GM12878 (cell line): ENCODE data around the gene FOSL1. TPM values are rescaled to one million over a fixed set of nuclear protein-coding genes. Genes with fewer than 3 reads are reported as not detected.

Experiments
- ATAC-seq: fragments of 200-7000 bp; cut with Tn5 transposase; 3 replicates; pipeline ENCODE4 v1.9.1; 2020; ENCODE audit warnings: mild to moderate bottlenecking, moderate library complexity
- BruUV-seq: library from RNA; stranded (reverse); fragments of 400-500 nt; replicated peaks from 2 replicates; lab custom pipeline; 2021; lab: Mats Ljungman, UMichigan
- CTCF ChIA-PET: fragments of 300-600 bp; sonication (Branson Sonifier 250); formaldehyde crosslinking; extraction: SDS; loops from one replicate; lab custom pipeline; 2021; ENCODE audit warnings: inconsistent platforms; lab: Yijun Ruan, JAX
- POLR2A ChIA-PET: fragments of 350-600 bp; formaldehyde crosslinking; extraction: SDS; loops from one replicate; lab custom pipeline; 2021; ENCODE audit warnings: inconsistent platforms; lab: Charles Lee
- RAD21 ChIA-PET: fragments of 300-600 bp; sonication (Branson Sonifier 250); formaldehyde crosslinking; loops from one replicate; lab custom pipeline; 2023; ENCODE audit warnings: antibody characterized with exemption; ENCODE audit not compliant: unreplicated experiment; lab: Charles Lee
- SMC1A ChIA-PET: fragments of 300-600 bp; sonication (Branson Sonifier 250); formaldehyde crosslinking; loops from one replicate; lab custom pipeline; 2023; ENCODE audit not compliant: unreplicated experiment, uncharacterized antibody; lab: Charles Lee
- DNase-seq: peaks from one replicate; pipeline ENCODE4 v3.0.0-alpha.2; 2011; ENCODE audit warnings: low read depth, low spot score
- FAIRE-seq: peaks from 3 replicates; lab custom pipeline; 2011; peaks lifted over from hg19 to GRCh38; lab: Jason Lieb, UNC
- H2AFZ ChIP-seq: 2 replicates; pipeline ENCODE4 v1.6.0; 2011; ENCODE audit warnings: low read depth, low read length, control low read depth; ENCODE audit not compliant: control insufficient read depth
- H3K27ac ChIP-seq: 2 replicates; pipeline ENCODE4 v1.5.1; 2011; ENCODE audit warnings: control low read depth; ENCODE audit not compliant: control insufficient read depth, insufficient read depth
- H3K27me3 ChIP-seq, 2 experiments: replicated peaks in 1 of 2; 2 replicates each; pipeline versions ENCODE4 v1.6.0 to v1.6.1; 2011; ENCODE audit warnings: low read length in 1 of 2; ENCODE audit not compliant: control insufficient read depth in 2 of 2, insufficient read depth in 2 of 2
- H3K36me3 ChIP-seq, 2 experiments: 2 replicates each; pipeline ENCODE4 v1.5.1; 2011; ENCODE audit warnings: low read length in 1 of 2; ENCODE audit not compliant: control insufficient read depth in 2 of 2, insufficient read depth in 2 of 2
- H3K4me1 ChIP-seq: 2 replicates; pipeline ENCODE4 v1.6.1; 2011; ENCODE audit warnings: mild to moderate bottlenecking, low read length, moderate library complexity, mixed read lengths; ENCODE audit not compliant: control insufficient read depth, insufficient read depth
- H3K4me2 ChIP-seq: 2 replicates; pipeline ENCODE4 v1.6.0; 2011; ENCODE audit warnings: control low read depth; ENCODE audit not compliant: control insufficient read depth, insufficient read depth
- H3K4me3 ChIP-seq: fragments of 200-600 bp; sonication (generic); 2 replicates; pipeline ENCODE4 v1.5.1; 2016
- H3K79me2 ChIP-seq: 2 replicates; pipeline ENCODE4 v1.6.0; 2011; ENCODE audit warnings: low read length; ENCODE audit not compliant: control insufficient read depth, insufficient read depth
- H3K9ac ChIP-seq: 2 replicates; pipeline ENCODE4 v1.8.0; 2011; ENCODE audit warnings: low read length, control low read depth, mixed read lengths; ENCODE audit not compliant: control insufficient read depth, insufficient read depth
- H3K9me3 ChIP-seq: replicated peaks from 3 replicates; pipeline ENCODE4 v1.5.1; 2011; ENCODE audit warnings: mild to moderate bottlenecking, low read length; ENCODE audit not compliant: control insufficient read depth, insufficient read depth
- H4K20me1 ChIP-seq: 2 replicates; pipeline ENCODE4 v1.6.0; 2011; ENCODE audit not compliant: control insufficient read depth, insufficient read depth
- BHLHE40 ChIP-seq, 2 experiments: fragments of 450-650 bp in 1 of 2; IDR thresholded peaks; 2 replicates each; pipeline ENCODE4 v1.6.1; 2011 to 2017; ENCODE audit warnings: low read depth in 2 of 2, borderline replicate concordance in 1 of 2, improper control_type of control experiment in 1 of 2, low read length in 1 of 2, mild to moderate bottlenecking in 1 of 2
- HCFC1 ChIP-seq: fragments of 150-350 bp; IDR thresholded peaks from 2 replicates; pipeline ENCODE4 v1.6.1; 2014; ENCODE audit warnings: low read length
- HDGF ChIP-seq: fragments of 450-650 bp; IDR thresholded peaks from 2 replicates; pipeline ENCODE4 v1.6.1; 2016; ENCODE audit warnings: antibody characterized with exemption
- NFXL1 ChIP-seq: fragments of 450-650 bp; IDR thresholded peaks from 2 replicates; pipeline ENCODE4 v1.6.1; 2017; ENCODE audit warnings: antibody characterized with exemption, mild to moderate bottlenecking, borderline replicate concordance
- NR2F1 ChIP-seq: fragments of 450-650 bp; conservative IDR thresholded peaks from 2 replicates; pipeline ENCODE4 v1.6.1; 2017; ENCODE audit warnings: mild to moderate bottlenecking
- NRF1 ChIP-seq: conservative IDR thresholded peaks from 2 replicates; pipeline ENCODE4 v1.6.1; 2011; ENCODE audit warnings: mild to moderate bottlenecking, low read depth, low read length, improper control_type of control experiment
- POLR2A ChIP-seq: IDR thresholded peaks from 2 replicates; pipeline ENCODE4 v1.6.1; 2011; ENCODE audit warnings: low read depth, mild to moderate bottlenecking, low read length
- POLR2AphosphoS5 ChIP-seq: IDR thresholded peaks from 2 replicates; pipeline ENCODE4 v1.6.1; 2011; ENCODE audit warnings: mild to moderate bottlenecking, low read length, inconsistent platforms
- RB1 ChIP-seq: fragments of 450-650 bp; formaldehyde crosslinking; IDR thresholded peaks from 2 replicates; pipeline ENCODE4 v1.6.1; 2017; ENCODE audit warnings: mild to moderate bottlenecking, borderline replicate concordance
- SIX5 ChIP-seq: IDR thresholded peaks from 2 replicates; pipeline ENCODE4 v1.6.1; 2011; ENCODE audit warnings: mild to moderate bottlenecking, low read depth, low read length, moderate library complexity; ENCODE audit not compliant: severe bottlenecking
- SMAD1 ChIP-seq: fragments of 450-650 bp; IDR thresholded peaks from 2 replicates; pipeline ENCODE4 v1.6.1; 2018; ENCODE audit warnings: mild to moderate bottlenecking, low read depth; ENCODE audit not compliant: partially characterized antibody
- SMAD5 ChIP-seq: IDR thresholded peaks from 2 replicates; pipeline ENCODE4 v1.6.1; 2016; ENCODE audit warnings: antibody characterized with exemption, low read depth
- SREBF1 ChIP-seq: IDR thresholded peaks from 2 replicates; pipeline ENCODE4 v1.6.1; 2012; ENCODE audit warnings: mild to moderate bottlenecking, low read length
- SUZ12 ChIP-seq: fragments of 200-600 bp; sonication (generic); IDR thresholded peaks from one replicate; pipeline ENCODE4 v1.6.1; 2018; ENCODE audit warnings: antibody characterized with exemption, mild to moderate bottlenecking; ENCODE audit not compliant: unreplicated experiment
- TAF1 ChIP-seq: IDR thresholded peaks from 2 replicates; pipeline ENCODE4 v1.6.1; 2011; ENCODE audit warnings: mild to moderate bottlenecking, low read depth, low read length, borderline replicate concordance
- TCF7 ChIP-seq: IDR thresholded peaks from 2 replicates; pipeline ENCODE4 v1.6.1; 2014; ENCODE audit warnings: antibody characterized with exemption, borderline replicate concordance
- YBX1 ChIP-seq: fragments of 450-650 bp; IDR thresholded peaks from 2 replicates; pipeline ENCODE4 v1.6.1; 2016; ENCODE audit warnings: antibody characterized with exemption
- ZNF24 ChIP-seq: fragments of 450-650 bp; IDR thresholded peaks from 2 replicates; pipeline ENCODE4 v1.6.1; 2017; ENCODE audit warnings: antibody characterized with exemption, mild to moderate bottlenecking
- ZNF622 ChIP-seq: fragments of 450-650 bp; IDR thresholded peaks from 2 replicates; pipeline ENCODE4 v1.6.1; 2017; ENCODE audit warnings: mild to moderate bottlenecking, inconsistent platforms
- WGBS: methylation state at CpG from one replicate; pipeline ENCODE4 v1.1.6; 2016; ENCODE audit warnings: low lambda C conversion rate; ENCODE audit not compliant: insufficient replicate concordance, insufficient coverage; ENCODE audit errors: missing lambda C conversion rate; 5-methylcytosine and 5-hydroxymethylcytosine counted together
- in situ Hi-C: fragments of 300-500 bp; cut with MboI; formaldehyde crosslinking; loops from 9 replicates; pipeline ENCODE4 v1.14.3; 2018; ENCODE audit warnings: mixed read lengths
- intact Hi-C: fragments of 100-400 bp; cut with micrococcal nuclease; formaldehyde crosslinking; loops from one replicate; pipeline ENCODE4 v1.14.2; 2022; ENCODE audit not compliant: unreplicated experiment
- polyA plus RNA-seq, 11 experiments: library from polyadenylated mRNA; depleted of rRNA in 4 of 11; unstranded in 6 of 11; stranded (reverse) in 5 of 11; fragments of >200 nt; fragmentation: Nextera tagmentation in 4 of 11; fragmentation: Illumina TruSeq in 1 of 11; extraction: Ambion mirVana in 4 of 11; extraction: Trizol in 1 of 11; gene quantifications; 1 replicate in 1 of 11; 2 replicates in 10 of 11; pipeline versions ENCODE4 v1.2.1 to v1.2.3, GENCODE V29; 2011 to 2016; ENCODE audit warnings: inconsistent platforms in 2 of 11, missing spikeins in 2 of 11, low read depth in 1 of 11
- total RNA-seq, 4 experiments: library from RNA; depleted of rRNA in 3 of 4; stranded (reverse); fragments of >200 nt in 3 of 4; fragmentation: Illumina TruSeq in 1 of 4; extraction: Trizol in 1 of 4; gene quantifications; 2 replicates each; pipeline versions ENCODE4 v1.2.1 to v1.2.3, GENCODE V29; 2013 to 2021
- TF ChIP-seq, protein P1 (sequence below): IDR thresholded peaks from 2 replicates; pipeline ENCODE4 v1.6.1; 2011; ENCODE audit warnings: low read depth, mild to moderate bottlenecking, low read length, moderate library complexity, borderline replicate concordance; ENCODE audit errors: extremely low read depth
- TF ChIP-seq, protein P2 (sequence below): IDR thresholded peaks from 2 replicates; pipeline ENCODE4 v1.6.1; 2012; ENCODE audit warnings: low read depth, low read length, improper control_type of control experiment
- TF ChIP-seq, protein P3 (sequence below): fragments of 450-650 bp; formaldehyde crosslinking; IDR thresholded peaks from 2 replicates; pipeline ENCODE4 v1.4.0; 2020; ENCODE audit warnings: mild to moderate bottlenecking, moderate library complexity

Gene FOSL1
- total and polyA plus RNA-seq, 10 of the 15 experiments (the other 5 are each of a cell fraction or from before 2014, with no cell fraction given), result 0.82 to 5.4 (median 2.1) TPM

DNA sequence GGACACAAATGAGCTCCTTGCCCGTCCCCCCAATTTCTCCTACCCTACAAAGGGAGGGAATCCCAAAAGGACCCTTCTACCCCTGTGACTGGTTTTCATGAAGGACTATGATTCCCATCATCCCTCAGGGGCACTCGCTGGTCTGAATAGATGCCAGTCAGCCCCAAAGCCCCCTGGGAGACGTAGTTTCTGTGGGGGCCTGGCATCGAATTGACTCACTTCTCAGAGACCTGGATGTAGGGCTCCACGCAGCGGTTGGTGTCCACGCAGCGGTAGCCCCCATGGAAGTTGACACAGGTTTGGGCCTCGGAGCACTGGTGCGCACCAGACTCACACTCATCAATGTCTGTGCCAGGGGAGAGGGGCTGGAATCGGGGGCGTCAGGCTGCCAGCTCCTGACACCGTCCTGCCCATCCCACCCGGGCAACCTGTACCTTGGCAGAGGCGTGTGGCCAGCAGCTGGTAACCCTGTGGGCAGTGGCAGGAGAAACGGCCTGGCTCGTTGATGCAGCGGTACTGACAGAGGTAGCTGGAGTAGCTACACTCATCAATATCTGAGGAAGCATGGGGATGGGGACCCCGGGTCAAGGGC lies 32.0 kb downstream of the FOSL1 start:
- Histone ChIP-seq H3K9me3 (no peaks in the 10 kb centered on the region), H3K4me2 (no peak overlapping the region), H3K4me3 (no peak overlapping the region), H2AFZ (no peak overlapping the region), H3K79me2 (no peaks in the 10 kb centered on the region; the same call in 1 of the 2 replicates), H3K36me3 (peaks cover 17 to 33% of the 10 kb centered on the region in 2 experiments), H3K9ac (no peak overlapping the region), H3K27me3 (no peaks in the 10 kb centered on the region), H3K27ac (no peak overlapping the region), H3K4me1 (peaks cover 7% of the 10 kb centered on the region), H4K20me1 (no peaks in the 10 kb centered on the region)
- POLR2A ChIA-PET, result interaction anchor here (0.6 to 4.5 kb wide), 4 partner anchors 7 to 1240 kb away, joined by 3 to 44 read pairs (median 3); partner anchors contain the start of genes CCDC85B, MUS81 and SNX32
- RAD21 ChIA-PET, result no interaction called here
- no TSS peak for BruUV-seq
- FAIRE-seq (no peak), DNase-seq (no peak), ATAC-seq (peak; percentile 20; the same call in 1 of the 3 replicates)
- 67% methylated on average over 19 of the region's 19 CpGs for WGBS
- in situ Hi-C loops, result loop anchor here (25.0 kb wide), 1 partner anchor 1631 kb away; the partner anchor contains the start of genes DNAJC4, FKBP2, NUDT22 and PPP1R14B
- SMC1A ChIA-PET, result interaction anchor here (0.6 to 2.3 kb wide), 2 partner anchors 8 to 20 kb away, joined by 3 to 7 read pairs; partner anchors contain the start of genes FIBP and MUS81
- CTCF ChIA-PET, result interaction anchor here (1.2 to 4.5 kb wide), 2 partner anchors 8 to 120 kb away, joined by 6 to 41 read pairs; partner anchors contain the start of genes CFL1 and MUS81
- intact Hi-C loops, result no loop called here
- TF ChIP-seq SREBF1, result no peak
- TF ChIP-seq NRF1, result no peak
- no peak for TF ChIP-seq NFXL1
- no peak for TF ChIP-seq BHLHE40 (IDR thresholded peaks at IDR 0.05; ENCODE audit: borderline replicate concordance in 1 of 2, low read depth in 2 of 2, low read length in 1 of 2)
- TF ChIP-seq POLR2A, result peak; percentile 82
- TF ChIP-seq SMAD1, result no peak
- TF ChIP-seq, protein P1, sequence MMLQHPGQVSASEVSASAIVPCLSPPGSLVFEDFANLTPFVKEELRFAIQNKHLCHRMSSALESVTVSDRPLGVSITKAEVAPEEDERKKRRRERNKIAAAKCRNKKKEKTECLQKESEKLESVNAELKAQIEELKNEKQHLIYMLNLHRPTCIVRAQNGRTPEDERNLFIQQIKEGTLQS, result no peak
- peak; percentile 75 for TF ChIP-seq HCFC1
- TF ChIP-seq, protein P2, sequence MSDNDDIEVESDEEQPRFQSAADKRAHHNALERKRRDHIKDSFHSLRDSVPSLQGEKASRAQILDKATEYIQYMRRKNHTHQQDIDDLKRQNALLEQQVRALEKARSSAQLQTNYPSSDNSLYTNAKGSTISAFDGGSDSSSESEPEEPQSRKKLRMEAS, result no peak
- TF ChIP-seq RB1, result no peak
- TF ChIP-seq SIX5, result peak; percentile 80
- peak; percentile 58; the same call in 1 of the 2 replicates for TF ChIP-seq SMAD5
- no peak for TF ChIP-seq NR2F1
- no peak for TF ChIP-seq YBX1
- TF ChIP-seq TAF1, result no peak
- TF ChIP-seq, protein P3, sequence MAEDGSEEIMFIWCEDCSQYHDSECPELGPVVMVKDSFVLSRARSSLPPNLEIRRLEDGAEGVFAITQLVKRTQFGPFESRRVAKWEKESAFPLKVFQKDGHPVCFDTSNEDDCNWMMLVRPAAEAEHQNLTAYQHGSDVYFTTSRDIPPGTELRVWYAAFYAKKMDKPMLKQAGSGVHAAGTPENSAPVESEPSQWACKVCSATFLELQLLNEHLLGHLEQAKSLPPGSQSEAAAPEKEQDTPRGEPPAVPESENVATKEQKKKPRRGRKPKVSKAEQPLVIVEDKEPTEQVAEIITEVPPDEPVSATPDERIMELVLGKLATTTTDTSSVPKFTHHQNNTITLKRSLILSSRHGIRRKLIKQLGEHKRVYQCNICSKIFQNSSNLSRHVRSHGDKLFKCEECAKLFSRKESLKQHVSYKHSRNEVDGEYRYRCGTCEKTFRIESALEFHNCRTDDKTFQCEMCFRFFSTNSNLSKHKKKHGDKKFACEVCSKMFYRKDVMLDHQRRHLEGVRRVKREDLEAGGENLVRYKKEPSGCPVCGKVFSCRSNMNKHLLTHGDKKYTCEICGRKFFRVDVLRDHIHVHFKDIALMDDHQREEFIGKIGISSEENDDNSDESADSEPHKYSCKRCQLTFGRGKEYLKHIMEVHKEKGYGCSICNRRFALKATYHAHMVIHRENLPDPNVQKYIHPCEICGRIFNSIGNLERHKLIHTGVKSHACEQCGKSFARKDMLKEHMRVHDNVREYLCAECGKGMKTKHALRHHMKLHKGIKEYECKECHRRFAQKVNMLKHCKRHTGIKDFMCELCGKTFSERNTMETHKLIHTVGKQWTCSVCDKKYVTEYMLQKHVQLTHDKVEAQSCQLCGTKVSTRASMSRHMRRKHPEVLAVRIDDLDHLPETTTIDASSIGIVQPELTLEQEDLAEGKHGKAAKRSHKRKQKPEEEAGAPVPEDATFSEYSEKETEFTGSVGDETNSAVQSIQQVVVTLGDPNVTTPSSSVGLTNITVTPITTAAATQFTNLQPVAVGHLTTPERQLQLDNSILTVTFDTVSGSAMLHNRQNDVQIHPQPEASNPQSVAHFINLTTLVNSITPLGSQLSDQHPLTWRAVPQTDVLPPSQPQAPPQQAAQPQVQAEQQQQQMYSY (CRISPR knock-in tag), result no peak
- TF ChIP-seq ZNF622, result no peak
- no peak for TF ChIP-seq HDGF
- TF ChIP-seq TCF7, result no peak
- TF ChIP-seq POLR2AphosphoS5, result 0 out of 2 replicates have a peak, but pooled peaks have one; percentile 25
- no peak for TF ChIP-seq ZNF24
- no peak for TF ChIP-seq SUZ12
